Activated CD4-positive, alpha-beta T cell treated with anti-CD3 and anti-CD28 coated beads, Interleukin-2, Interleukin-4, amounts not matched to agents 100 ng/mL and 50 ng/mL, durations not matched to agents 16 hours and 8 hours (primary cell): Measurements from ENCODE around the gene DAPK3.
"Not testable (repeated sequence)": the region's sequence is repeated elsewhere in the genome, so short reads cannot be mapped to it uniquely, and the experiment has no call there.

Experiments
- DNase-seq: peaks from one replicate; pipeline ENCODE4 v3.0.0-alpha.2; 2020; ENCODE audit warnings: low spot score

DAPK3 gene

GRCh38 chr19:3978145-3978544 lies 7.2 kb upstream of the DAPK3 start:
- no peak for DNase-seq

GRCh38 chr19:3977242-3978143 lies 6.6 kb upstream of the DAPK3 start:
- no peak for DNase-seq

GRCh38 chr19:3976495-3977241 lies 5.8 kb upstream of the DAPK3 start:
- no peak for DNase-seq

GRCh38 chr19:3975637-3976087 lies 4.8 kb upstream of the DAPK3 start:
- DNase-seq: no peak

- DNase-seq: no peak
Observed at GRCh38 chr19:3975144-3975543, 4.2 kb upstream of the DAPK3 start.

- no peak for DNase-seq
Observed at GRCh38 chr19:3970313-3970807, 539 bp downstream of the DAPK3 start.

GRCh38 chr19:3969435-3970312 lies 1.2 kb downstream of the DAPK3 start:
- DNase-seq: no peak

GRCh38 chr19:3968556-3969434 lies 2.1 kb downstream of the DAPK3 start:
- no peak for DNase-seq

GRCh38 chr19:3967983-3968382 lies 2.9 kb downstream of the DAPK3 start:
- not testable (repeated sequence) for DNase-seq

GRCh38 chr19:3966051-3967017 lies 4.6 kb downstream of the DAPK3 start:
- DNase-seq: no peak

- no peak for DNase-seq
Observed at GRCh38 chr19:3964256-3965194, 6.4 kb downstream of the DAPK3 start.

GRCh38 chr19:3963458-3964255 lies 7.2 kb downstream of the DAPK3 start:
- DNase-seq: no peak

- no peak for DNase-seq
Observed at GRCh38 chr19:3961007-3961406, 9.9 kb downstream of the DAPK3 start.

- DNase-seq: no peak
Observed at GRCh38 chr19:3959766-3960131, 11.2 kb downstream of the DAPK3 start.

- no peak for DNase-seq
Observed at GRCh38 chr19:3958836-3959765, 11.8 kb downstream of the DAPK3 start.

- no peak for DNase-seq
Observed at GRCh38 chr19:3955688-3956087, 15.2 kb downstream of the DAPK3 start.

- not testable (repeated sequence) for DNase-seq
Observed at GRCh38 chr19:3955276-3955675, 15.6 kb downstream of the DAPK3 start.
